ENCODE results near the gene IZUMO4. TPM values are rescaled to one million over a fixed set of nuclear protein-coding genes. Genes with fewer than 3 reads are reported as not detected.

Gene IZUMO4
- total RNA-seq, 1 experiment from 2014 or later = 1.5 TPM

DNA sequence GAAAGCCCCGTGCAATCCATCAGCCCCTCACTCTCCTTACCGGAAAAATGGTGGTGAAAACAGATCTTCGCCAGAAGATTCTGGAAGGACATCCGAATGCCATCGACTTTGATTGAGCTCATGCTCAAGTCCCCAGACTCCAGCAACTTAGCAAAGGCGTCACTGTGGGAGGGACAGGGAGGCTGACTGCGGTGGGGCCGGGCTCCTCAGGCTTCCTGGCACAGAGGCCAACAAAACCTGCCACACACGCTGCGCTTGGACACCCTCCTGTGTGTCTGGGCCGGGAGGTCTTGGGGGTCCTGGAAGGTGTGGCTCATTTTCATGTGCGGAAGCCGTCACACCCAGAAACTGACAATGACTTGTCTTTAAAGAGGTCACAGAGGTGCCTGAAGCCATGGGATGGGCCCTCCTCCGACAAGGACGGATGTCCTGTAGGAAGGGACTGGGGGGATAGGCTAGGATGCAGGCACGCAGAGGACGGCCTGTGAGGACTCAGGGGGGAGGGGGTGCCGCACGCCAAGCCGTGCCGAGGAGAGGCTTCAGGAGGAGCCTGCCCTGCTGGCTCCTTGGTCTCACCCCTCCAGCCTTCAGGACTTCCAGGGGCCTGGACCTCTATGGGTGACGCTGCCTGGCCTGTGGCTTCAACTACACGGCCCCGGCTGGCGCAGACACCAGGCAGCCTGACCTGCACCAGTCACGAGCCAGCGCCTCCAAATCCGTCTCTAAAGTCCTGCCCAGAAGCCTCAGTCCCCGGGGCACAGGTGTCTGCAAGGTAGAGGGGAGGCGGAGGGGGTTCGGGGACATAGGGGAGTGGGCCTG, 12.5 kb downstream of the IZUMO4 start:
- no peak for TF ChIP-seq EZH2 (IDR thresholded peaks at IDR 0.05; ENCODE audit: low read depth)
- TF ChIP-seq, protein P1, sequence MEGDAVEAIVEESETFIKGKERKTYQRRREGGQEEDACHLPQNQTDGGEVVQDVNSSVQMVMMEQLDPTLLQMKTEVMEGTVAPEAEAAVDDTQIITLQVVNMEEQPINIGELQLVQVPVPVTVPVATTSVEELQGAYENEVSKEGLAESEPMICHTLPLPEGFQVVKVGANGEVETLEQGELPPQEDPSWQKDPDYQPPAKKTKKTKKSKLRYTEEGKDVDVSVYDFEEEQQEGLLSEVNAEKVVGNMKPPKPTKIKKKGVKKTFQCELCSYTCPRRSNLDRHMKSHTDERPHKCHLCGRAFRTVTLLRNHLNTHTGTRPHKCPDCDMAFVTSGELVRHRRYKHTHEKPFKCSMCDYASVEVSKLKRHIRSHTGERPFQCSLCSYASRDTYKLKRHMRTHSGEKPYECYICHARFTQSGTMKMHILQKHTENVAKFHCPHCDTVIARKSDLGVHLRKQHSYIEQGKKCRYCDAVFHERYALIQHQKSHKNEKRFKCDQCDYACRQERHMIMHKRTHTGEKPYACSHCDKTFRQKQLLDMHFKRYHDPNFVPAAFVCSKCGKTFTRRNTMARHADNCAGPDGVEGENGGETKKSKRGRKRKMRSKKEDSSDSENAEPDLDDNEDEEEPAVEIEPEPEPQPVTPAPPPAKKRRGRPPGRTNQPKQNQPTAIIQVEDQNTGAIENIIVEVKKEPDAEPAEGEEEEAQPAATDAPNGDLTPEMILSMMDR (conservative IDR thresholded peaks at IDR 0.05) = no peak
- no peak overlapping the region for H3K4me2 ChIP-seq
- intact Hi-C loops (cut with micrococcal nuclease; ENCODE audit: unreplicated experiment) = no loop called here
- CTCF ChIA-PET = no interaction called here
- no peaks in the 10 kb centered on the region for H3F3A ChIP-seq (ENCODE audit: insufficient read depth, low read depth)
- H3K27ac ChIP-seq = no peak overlapping the region
- H3K27me3 ChIP-seq (ENCODE audit: insufficient read depth, low read depth) = no peaks in the 10 kb centered on the region
- H3K36me3 ChIP-seq (ENCODE audit: low read depth) = no peaks in the 10 kb centered on the region
- no peak overlapping the region for H2AFZ ChIP-seq
- DNase-seq = no peak
- no peaks in the 10 kb centered on the region for H3K9me2 ChIP-seq (ENCODE audit: insufficient read depth)
- H3K4me3 ChIP-seq = no peak overlapping the region
- H3K9me3 ChIP-seq (ENCODE audit: insufficient read depth, low read depth) = no peaks in the 10 kb centered on the region
- BruUV-seq (replicated peaks) = no TSS peak
- H3K79me2 ChIP-seq (ENCODE audit: low read depth) = no peaks in the 10 kb centered on the region
- no peaks in the 10 kb centered on the region for H4K20me1 ChIP-seq (ENCODE audit: insufficient read depth)
- POLR2A ChIA-PET (ENCODE audit: unreplicated experiment) = no interaction called here
- H3K4me1 ChIP-seq (replicated peaks; ENCODE audit: insufficient read depth) = no peaks in the 10 kb centered on the region

DNA sequence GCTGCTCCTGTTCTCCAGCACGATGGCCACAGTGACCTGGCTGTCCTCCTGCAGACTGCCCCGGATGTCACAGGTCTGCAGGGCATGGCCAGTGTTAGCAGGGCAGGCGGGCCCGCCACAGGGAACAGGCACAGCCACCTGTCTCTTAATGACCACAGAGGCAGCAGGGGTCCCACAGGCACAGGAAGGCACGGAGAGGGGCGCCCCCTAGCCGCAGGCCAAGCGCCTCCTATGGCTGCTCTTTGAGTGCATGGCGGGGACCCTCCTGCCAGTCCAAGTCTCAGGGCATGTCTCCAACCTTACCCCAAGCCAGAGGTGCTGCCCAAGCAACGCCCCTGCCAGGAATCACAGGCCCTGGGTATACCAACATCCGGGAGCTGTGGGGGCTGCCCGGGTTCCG, 14.1 kb downstream of the IZUMO4 start:
- DNase-seq = no peak
- no peaks in the 10 kb centered on the region for H3K27me3 ChIP-seq (ENCODE audit: insufficient read depth, low read depth)
- CTCF ChIA-PET = interaction anchor here (0.6 kb wide), 1 partner anchor 40 kb away, joined by 3 read pairs; no protein-coding TSS in a partner anchor
- H3K9me3 ChIP-seq (ENCODE audit: insufficient read depth, low read depth) = no peaks in the 10 kb centered on the region
- H4K20me1 ChIP-seq (ENCODE audit: insufficient read depth) = no peaks in the 10 kb centered on the region
- H3K27ac ChIP-seq = no peak overlapping the region
- no peak overlapping the region for H2AFZ ChIP-seq
- H3K9me2 ChIP-seq (ENCODE audit: insufficient read depth) = no peaks in the 10 kb centered on the region
- H3K4me1 ChIP-seq (replicated peaks; ENCODE audit: insufficient read depth) = no peaks in the 10 kb centered on the region
- H3K36me3 ChIP-seq (ENCODE audit: low read depth) = no peaks in the 10 kb centered on the region
- H3K4me2 ChIP-seq = no peak overlapping the region
- no peaks in the 10 kb centered on the region for H3K79me2 ChIP-seq (ENCODE audit: low read depth)
- TF ChIP-seq EZH2 (IDR thresholded peaks at IDR 0.05; ENCODE audit: low read depth) = no peak
- TF ChIP-seq, protein P1 (conservative IDR thresholded peaks at IDR 0.05) = no peak
- no peaks in the 10 kb centered on the region for H3F3A ChIP-seq (ENCODE audit: insufficient read depth, low read depth)
- intact Hi-C loops (cut with micrococcal nuclease; ENCODE audit: unreplicated experiment) = no loop called here
- BruUV-seq (replicated peaks) = no TSS peak
- no peak overlapping the region for H3K4me3 ChIP-seq
- POLR2A ChIA-PET (ENCODE audit: unreplicated experiment) = no interaction called here

DNA sequence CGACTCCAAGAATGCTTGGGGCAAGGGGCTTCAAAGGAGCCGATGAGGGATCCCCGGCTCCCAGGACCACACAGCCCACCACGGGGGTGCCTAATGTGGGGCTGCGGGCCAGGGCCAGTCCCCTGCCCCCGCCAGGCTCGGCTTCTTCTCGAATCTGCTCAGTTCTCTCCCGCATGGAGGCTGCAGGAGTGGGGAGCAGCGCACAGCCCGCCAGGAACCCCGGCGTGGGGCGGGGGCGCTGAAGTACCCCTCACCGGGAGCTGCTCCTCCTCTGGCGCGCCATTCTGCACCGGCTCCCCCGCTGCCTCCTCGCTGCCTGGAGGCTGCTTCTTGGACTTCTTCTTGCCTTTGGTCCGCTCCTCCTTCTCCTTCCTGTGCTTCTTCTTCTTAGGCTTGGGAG, 14.7 kb downstream of the IZUMO4 start:
- H2AFZ ChIP-seq = no peak overlapping the region
- no peaks in the 10 kb centered on the region for H3K79me2 ChIP-seq (ENCODE audit: low read depth)
- ChIA-PET POLR2A (ENCODE audit: unreplicated experiment) (no interaction called here), CTCF (interaction anchor here (0.6 kb wide), 1 partner anchor 39 kb away, joined by 3 read pairs; no protein-coding TSS in a partner anchor)
- H3K4me2 ChIP-seq = no peak overlapping the region
- H3K9me3 ChIP-seq (ENCODE audit: insufficient read depth, low read depth) = no peaks in the 10 kb centered on the region
- no TSS peak for BruUV-seq (replicated peaks)
- intact Hi-C loops (cut with micrococcal nuclease; ENCODE audit: unreplicated experiment) = no loop called here
- H3K27me3 ChIP-seq (ENCODE audit: insufficient read depth, low read depth) = no peaks in the 10 kb centered on the region
- H3K9me2 ChIP-seq (ENCODE audit: insufficient read depth) = no peaks in the 10 kb centered on the region
- no peak overlapping the region for H3K27ac ChIP-seq
- no peaks in the 10 kb centered on the region for H3K36me3 ChIP-seq (ENCODE audit: low read depth)
- H3K4me1 ChIP-seq (replicated peaks; ENCODE audit: insufficient read depth) = no peaks in the 10 kb centered on the region
- H4K20me1 ChIP-seq (ENCODE audit: insufficient read depth) = no peaks in the 10 kb centered on the region
- TF ChIP-seq, protein P1 (conservative IDR thresholded peaks at IDR 0.05) = no peak
- TF ChIP-seq EZH2 (IDR thresholded peaks at IDR 0.05; ENCODE audit: low read depth) = no peak
- H3F3A ChIP-seq (ENCODE audit: insufficient read depth, low read depth) = no peaks in the 10 kb centered on the region
- H3K4me3 ChIP-seq = no peak overlapping the region
- DNase-seq = no peak

Measured in PC-9 (cell line).